HCT116 (cell line): ENCODE results near the gene PREP. TPM values are rescaled to one million over a fixed set of nuclear protein-coding genes. Genes with fewer than 3 reads are reported as not detected.

Source experiments
- ATAC-seq: fragments of 200-7000 bp; cut with Tn5 transposase; 2 replicates; pipeline ENCODE4 v1.9.1; 2020; ENCODE audit warnings: mild to moderate bottlenecking, moderate library complexity
- BruUV-seq: library from RNA; stranded (reverse); fragments of 400-500 nt; replicated peaks from 2 replicates; lab custom pipeline; 2021; lab: Mats Ljungman, UMichigan
- CTCF ChIA-PET: fragments of 300-600 bp; sonication (Branson Sonifier 250); formaldehyde crosslinking; loops from one replicate; lab custom pipeline; 2021; ENCODE audit warnings: antibody characterized with exemption; lab: Charles Lee
- POLR2A ChIA-PET: fragments of 300-600, 350-600 bp; sonication (Branson Sonifier 250); formaldehyde crosslinking; loops from one replicate; lab custom pipeline; 2021; ENCODE audit warnings: antibody characterized with exemption; lab: Charles Lee
- RAD21 ChIA-PET, 2 experiments: fragments of 300-600 bp; sonication (Branson Sonifier 250); formaldehyde crosslinking; loops; one replicate each; lab custom pipeline; 2023; ENCODE audit warnings: low total read pairs in 2 of 2; ENCODE audit not compliant: uncharacterized antibody in 2 of 2, unreplicated experiment in 2 of 2, low non-redundant PET in 1 of 2; lab: Charles Lee
- DNase-seq: peaks from one replicate; pipeline ENCODE4 v3.0.0-alpha.2; 2010; ENCODE audit warnings: low read depth, low spot score
- H2AFZ ChIP-seq: fragments of 200-600 bp; shearing (Covaris generic), sonication (generic); 2 replicates; pipeline ENCODE4 v1.6.1; 2017; ENCODE audit warnings: low read depth, mixed run types, mixed read lengths, antibody characterized with exemption, low read length; ENCODE audit not compliant: poor library complexity, severe bottlenecking
- H3K27ac ChIP-seq: 2 replicates; pipeline ENCODE4 v1.5.1; 2012; ENCODE audit warnings: low read depth, low read length
- H3K27me3 ChIP-seq: fragments of 200-600 bp; sonication (generic); 2 replicates; pipeline ENCODE4 v1.6.1; 2016; ENCODE audit warnings: mixed run types, low read length, mixed read lengths; ENCODE audit not compliant: insufficient read depth
- H3K36me3 ChIP-seq, 2 experiments: fragments of 200-500 bp in 1 of 2; fragments of 200-600 bp in 1 of 2; sonication (Bioruptor generic) in 1 of 2; sonication (generic) in 1 of 2; 2 replicates each; pipeline versions ENCODE4 v1.5.1 to v1.6.1; 2014 to 2016; ENCODE audit warnings: low read length in 2 of 2, inconsistent platforms in 1 of 2, mixed read lengths in 1 of 2, mixed run types in 1 of 2; ENCODE audit not compliant: insufficient read depth in 2 of 2, control insufficient read depth in 1 of 2
- H3K4me1 ChIP-seq, 2 experiments: fragments of 200-600 bp in 1 of 2; sonication (generic) in 1 of 2; 2 replicates each; pipeline versions ENCODE4 v1.5.1 to v1.6.1; 2012 to 2017; ENCODE audit warnings: low read length in 2 of 2, inconsistent platforms in 1 of 2, mild to moderate bottlenecking in 1 of 2, mixed read lengths in 1 of 2, mixed run types in 1 of 2, moderate library complexity in 1 of 2; ENCODE audit not compliant: insufficient read depth in 2 of 2, control insufficient read depth in 1 of 2
- H3K4me2 ChIP-seq: fragments of 200-600 bp; sonication (generic); 2 replicates; pipeline ENCODE4 v1.6.1; 2017; ENCODE audit warnings: mixed run types, low read length, mixed read lengths
- H3K4me3 ChIP-seq, 2 experiments: fragments of 200-600 bp in 1 of 2; sonication (generic) in 1 of 2; replicated peaks in 1 of 2; 2 replicates each; pipeline ENCODE4 v1.5.1; 2011 to 2016; ENCODE audit warnings: low read length in 2 of 2, control low read depth in 1 of 2, low read depth in 1 of 2, mild to moderate bottlenecking in 1 of 2, mixed read lengths in 1 of 2, mixed run types in 1 of 2
- H3K79me2 ChIP-seq: fragments of 200-600 bp; sonication (generic); 2 replicates; pipeline ENCODE4 v1.6.1; 2017; ENCODE audit warnings: mild to moderate bottlenecking, mixed run types, low read length, moderate library complexity, mixed read lengths; ENCODE audit not compliant: insufficient read depth
- H3K9ac ChIP-seq: fragments of 200-600 bp; sonication (generic); 2 replicates; pipeline ENCODE4 v1.6.1; 2016; ENCODE audit warnings: low read length, mixed read lengths
- H3K9me2 ChIP-seq: fragments of 200-600 bp; sonication (generic), shearing (Covaris generic); 2 replicates; pipeline ENCODE4 v1.6.1; 2017; ENCODE audit warnings: mixed run types, mild to moderate bottlenecking, moderate library complexity; ENCODE audit not compliant: insufficient read depth
- H3K9me3 ChIP-seq, 2 experiments: fragments of 200-500 bp in 1 of 2; fragments of 200-600 bp in 1 of 2; sonication (Bioruptor generic) in 1 of 2; sonication (generic) in 1 of 2; 2 replicates each; pipeline ENCODE4 v1.6.1; 2014 to 2017; ENCODE audit warnings: low read length in 2 of 2, mixed read lengths in 2 of 2, inconsistent platforms in 1 of 2, low read depth in 1 of 2, mild to moderate bottlenecking in 1 of 2, mixed run types in 1 of 2, moderate library complexity in 1 of 2; ENCODE audit not compliant: control insufficient read depth in 1 of 2, insufficient read depth in 1 of 2
- H4K20me1 ChIP-seq: fragments of 200-600 bp; sonication (generic), shearing (Covaris generic); 2 replicates; pipeline ENCODE4 v1.6.1; 2017; ENCODE audit warnings: mixed run types, mild to moderate bottlenecking, moderate library complexity; ENCODE audit not compliant: insufficient read depth
- CBX3 ChIP-seq: IDR thresholded peaks from 2 replicates; pipeline ENCODE4 v1.6.1; 2012; ENCODE audit warnings: low read depth
- CEBPB ChIP-seq: IDR thresholded peaks from 2 replicates; pipeline ENCODE4 v1.6.1; 2012; ENCODE audit warnings: low read depth
- EGR1 ChIP-seq: IDR thresholded peaks from 2 replicates; pipeline ENCODE4 v1.6.1; 2012; ENCODE audit warnings: low read depth
- ELF1 ChIP-seq: IDR thresholded peaks from 2 replicates; pipeline ENCODE4 v1.6.1; 2012; ENCODE audit warnings: low read depth, borderline replicate concordance
- EZH2 ChIP-seq: fragments of 200-600 bp; sonication (generic); IDR thresholded peaks from 2 replicates; pipeline ENCODE4 v1.6.1; 2017; ENCODE audit warnings: antibody characterized with exemption, mixed run types
- JUND ChIP-seq: IDR thresholded peaks from 2 replicates; pipeline ENCODE4 v1.6.1; 2012
- POLR2A ChIP-seq: IDR thresholded peaks from 2 replicates; pipeline ENCODE4 v1.7.0; 2011; ENCODE audit warnings: borderline replicate concordance; ENCODE audit not compliant: insufficient read depth, insufficient read length; ENCODE audit errors: extremely low read depth
- POLR2AphosphoS5 ChIP-seq: IDR thresholded peaks from 2 replicates; pipeline ENCODE4 v1.6.1; 2011; ENCODE audit warnings: mild to moderate bottlenecking, low read depth, low read length, moderate library complexity
- SRF ChIP-seq: IDR thresholded peaks from 2 replicates; pipeline ENCODE4 v1.6.1; 2012; ENCODE audit warnings: low read depth
- YY1 ChIP-seq: IDR thresholded peaks from 2 replicates; pipeline ENCODE4 v1.6.1; 2011; ENCODE audit warnings: low read length, low read depth, moderate library complexity, mild to moderate bottlenecking; ENCODE audit not compliant: insufficient replicate concordance; ENCODE audit errors: extremely low read depth
- intact Hi-C: fragments of 100-400 bp; cut with micrococcal nuclease; formaldehyde crosslinking; loops from 2 replicates; pipeline ENCODE4 v1.10.0; 2022
- total RNA-seq: library from RNA; stranded (reverse); gene quantifications from one replicate; pipeline ENCODE4 v1.2.1, GENCODE V29; 2021; ENCODE audit not compliant: unreplicated experiment
- TF ChIP-seq, protein P1 (sequence below): IDR thresholded peaks from 2 replicates; pipeline ENCODE4 v1.6.1; 2011; ENCODE audit warnings: mild to moderate bottlenecking, low read length, moderate library complexity; ENCODE audit not compliant: insufficient replicate concordance; ENCODE audit errors: extremely low read depth
- TF ChIP-seq, protein P2 (sequence below), 3 experiments: fragments of 200-600 bp in 1 of 3; sonication (generic) in 1 of 3; IDR thresholded peaks in 2 of 3; conservative IDR thresholded peaks in 1 of 3; 2 replicates each; pipeline ENCODE4 v1.5.1; 2012 to 2017; ENCODE audit warnings: low read depth in 2 of 3, low read length in 2 of 3, antibody characterized with exemption in 1 of 3, borderline replicate concordance in 1 of 3, control low read depth in 1 of 3, mild to moderate bottlenecking in 1 of 3, mixed read lengths in 1 of 3, mixed run types in 1 of 3, moderate library complexity in 1 of 3; ENCODE audit not compliant: insufficient read depth in 1 of 3
- TF ChIP-seq, protein P3 (sequence below): IDR thresholded peaks from 2 replicates; pipeline ENCODE4 v1.6.1; 2012
- TF ChIP-seq, protein P4 (sequence below): IDR thresholded peaks from 2 replicates; pipeline ENCODE4 v1.6.1; 2012

Gene PREP
- total RNA-seq, 1 experiment from 2014 or later: 53.5 TPM

DNA sequence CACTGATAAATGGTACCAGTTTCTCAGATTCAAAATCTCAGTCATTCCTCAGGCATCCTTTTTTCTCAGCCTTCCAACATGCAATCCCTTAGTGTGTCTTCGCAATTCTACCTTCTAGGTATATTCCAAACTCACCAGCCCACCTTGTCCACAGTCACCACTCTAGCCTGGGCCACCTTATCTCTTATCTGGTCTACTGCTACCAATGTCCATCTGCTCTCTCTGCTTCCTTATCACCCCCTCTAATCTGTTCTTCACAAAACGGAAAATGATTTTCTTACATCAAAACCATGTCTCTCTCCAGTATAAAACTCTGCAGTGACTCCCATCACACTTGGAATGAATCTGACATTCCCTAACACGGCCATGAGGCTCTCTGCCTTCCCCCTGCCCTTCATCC lies 91.9 kb downstream of the PREP start (continued):
- TF ChIP-seq EGR1: no peak
- TF ChIP-seq, protein P1, sequence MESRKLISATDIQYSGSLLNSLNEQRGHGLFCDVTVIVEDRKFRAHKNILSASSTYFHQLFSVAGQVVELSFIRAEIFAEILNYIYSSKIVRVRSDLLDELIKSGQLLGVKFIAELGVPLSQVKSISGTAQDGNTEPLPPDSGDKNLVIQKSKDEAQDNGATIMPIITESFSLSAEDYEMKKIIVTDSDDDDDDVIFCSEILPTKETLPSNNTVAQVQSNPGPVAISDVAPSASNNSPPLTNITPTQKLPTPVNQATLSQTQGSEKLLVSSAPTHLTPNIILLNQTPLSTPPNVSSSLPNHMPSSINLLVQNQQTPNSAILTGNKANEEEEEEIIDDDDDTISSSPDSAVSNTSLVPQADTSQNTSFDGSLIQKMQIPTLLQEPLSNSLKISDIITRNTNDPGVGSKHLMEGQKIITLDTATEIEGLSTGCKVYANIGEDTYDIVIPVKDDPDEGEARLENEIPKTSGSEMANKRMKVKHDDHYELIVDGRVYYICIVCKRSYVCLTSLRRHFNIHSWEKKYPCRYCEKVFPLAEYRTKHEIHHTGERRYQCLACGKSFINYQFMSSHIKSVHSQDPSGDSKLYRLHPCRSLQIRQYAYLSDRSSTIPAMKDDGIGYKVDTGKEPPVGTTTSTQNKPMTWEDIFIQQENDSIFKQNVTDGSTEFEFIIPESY: no peak
- no peak for TF ChIP-seq POLR2A
- TF ChIP-seq, all 23 proteins: peak for 0

DNA sequence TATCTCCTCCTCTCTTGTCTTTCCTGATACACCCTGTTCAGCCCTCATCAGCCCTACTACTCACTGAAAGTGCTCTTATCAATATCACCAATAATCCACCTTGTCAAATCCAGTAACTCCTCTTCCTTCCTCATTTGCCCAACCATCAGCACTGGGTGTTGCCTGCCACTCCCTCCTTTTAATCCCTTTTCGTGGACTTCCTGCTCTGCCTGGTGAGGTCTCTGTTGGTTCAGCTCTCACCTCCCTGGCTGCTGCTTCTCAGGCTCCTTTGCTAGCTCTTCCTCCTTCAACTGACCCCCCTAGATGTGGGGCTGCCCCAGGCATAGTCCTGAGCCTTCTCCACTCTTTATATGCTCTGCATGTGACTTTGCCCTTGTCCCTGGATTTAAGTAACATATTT lies 92.5 kb downstream of the PREP start:
- Histone ChIP-seq H3K9me2 (no peaks in the 10 kb centered on the region), H2AFZ (no peak overlapping the region), H3K4me2 (no peak overlapping the region), H3K27ac (no peak overlapping the region), H3K4me1 (no peaks in the 10 kb centered on the region), H3K36me3 (no peaks in the 10 kb centered on the region), H3K9me3 (no peaks in the 10 kb centered on the region), H3K27me3 (no peaks in the 10 kb centered on the region), H3K9ac (no peak overlapping the region), H4K20me1 (no peaks in the 10 kb centered on the region), H3K79me2 (no peaks in the 10 kb centered on the region), H3K4me3 (no peak overlapping the region)
- TF ChIP-seq CBX3: no peak
- no peak for TF ChIP-seq EZH2
- TF ChIP-seq ELF1: no peak
- no peak for TF ChIP-seq SRF
- TF ChIP-seq, protein P2, sequence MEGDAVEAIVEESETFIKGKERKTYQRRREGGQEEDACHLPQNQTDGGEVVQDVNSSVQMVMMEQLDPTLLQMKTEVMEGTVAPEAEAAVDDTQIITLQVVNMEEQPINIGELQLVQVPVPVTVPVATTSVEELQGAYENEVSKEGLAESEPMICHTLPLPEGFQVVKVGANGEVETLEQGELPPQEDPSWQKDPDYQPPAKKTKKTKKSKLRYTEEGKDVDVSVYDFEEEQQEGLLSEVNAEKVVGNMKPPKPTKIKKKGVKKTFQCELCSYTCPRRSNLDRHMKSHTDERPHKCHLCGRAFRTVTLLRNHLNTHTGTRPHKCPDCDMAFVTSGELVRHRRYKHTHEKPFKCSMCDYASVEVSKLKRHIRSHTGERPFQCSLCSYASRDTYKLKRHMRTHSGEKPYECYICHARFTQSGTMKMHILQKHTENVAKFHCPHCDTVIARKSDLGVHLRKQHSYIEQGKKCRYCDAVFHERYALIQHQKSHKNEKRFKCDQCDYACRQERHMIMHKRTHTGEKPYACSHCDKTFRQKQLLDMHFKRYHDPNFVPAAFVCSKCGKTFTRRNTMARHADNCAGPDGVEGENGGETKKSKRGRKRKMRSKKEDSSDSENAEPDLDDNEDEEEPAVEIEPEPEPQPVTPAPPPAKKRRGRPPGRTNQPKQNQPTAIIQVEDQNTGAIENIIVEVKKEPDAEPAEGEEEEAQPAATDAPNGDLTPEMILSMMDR (IDR thresholded peaks at IDR 0.05 in 2 of 3, conservative IDR thresholded peaks at IDR 0.05 in 1 of 3; ENCODE audit: borderline replicate concordance in 1 of 3, insufficient read depth in 1 of 3, low read depth in 2 of 3, low read length in 2 of 3): no peak
- TF ChIP-seq, protein P3, sequence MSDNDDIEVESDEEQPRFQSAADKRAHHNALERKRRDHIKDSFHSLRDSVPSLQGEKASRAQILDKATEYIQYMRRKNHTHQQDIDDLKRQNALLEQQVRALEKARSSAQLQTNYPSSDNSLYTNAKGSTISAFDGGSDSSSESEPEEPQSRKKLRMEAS: no peak
- no peak for TF ChIP-seq CEBPB
- TF ChIP-seq, protein P4, sequence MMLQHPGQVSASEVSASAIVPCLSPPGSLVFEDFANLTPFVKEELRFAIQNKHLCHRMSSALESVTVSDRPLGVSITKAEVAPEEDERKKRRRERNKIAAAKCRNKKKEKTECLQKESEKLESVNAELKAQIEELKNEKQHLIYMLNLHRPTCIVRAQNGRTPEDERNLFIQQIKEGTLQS: no peak
- TF ChIP-seq JUND: no peak
- TF ChIP-seq EGR1: no peak
- TF ChIP-seq YY1: no peak
- TF ChIP-seq POLR2AphosphoS5: no peak
- CTCF ChIA-PET: no interaction called here
- POLR2A ChIA-PET: no interaction called here
- ATAC-seq (no peak), DNase-seq (no peak)
- RAD21 ChIA-PET: no interaction called here
- no TSS peak for BruUV-seq
- intact Hi-C loops: no loop called here
